Psoas muscle (tissue), 8 donors: ENCODE data around the gene DNAJB8. TPM values are rescaled to one million over a fixed set of nuclear protein-coding genes. Genes with fewer than 3 reads are reported as not detected.

Experiments
- ATAC-seq, 4 donors: fragments of 200-7000 bp; cut with Tn5 transposase; one replicate each; pipeline ENCODE4 v1.9.1; 2020; ENCODE audit warnings: moderate library complexity in 3 of 4, mild to moderate bottlenecking in 2 of 4
- DNase-seq, 2 donors: peaks; one replicate each; pipeline ENCODE4 v3.0.0-alpha.2; 2020
- H3K27ac ChIP-seq: fragments of 200-600 bp; one replicate; pipeline ENCODE4 v1.8.0; 2022
- H3K27me3 ChIP-seq, 3 donors: fragments of 200-600 bp in 1 of 3; one replicate each; pipeline versions ENCODE4 v1.6.1 to v1.8.0; 2013 to 2022; ENCODE audit warnings: low read length in 2 of 3, mild to moderate bottlenecking in 2 of 3, moderate library complexity in 1 of 3; ENCODE audit not compliant: insufficient read depth in 3 of 3
- H3K36me3 ChIP-seq, 2 donors: fragments of 200-600 bp in 1 of 2; one replicate each; pipeline versions ENCODE4 v1.6.1 to v1.8.0; 2013 to 2022; ENCODE audit warnings: low read depth in 1 of 2, mild to moderate bottlenecking in 1 of 2, moderate library complexity in 1 of 2; ENCODE audit not compliant: insufficient read depth in 1 of 2
- H3K4me1 ChIP-seq: fragments of 200-600 bp; one replicate; pipeline ENCODE4 v1.8.0; 2022
- H3K4me3 ChIP-seq: fragments of 200-600 bp; one replicate; pipeline ENCODE4 v1.8.0; 2022; ENCODE audit warnings: mild to moderate bottlenecking
- H3K9me3 ChIP-seq: fragments of 200-600 bp; one replicate; pipeline ENCODE4 v1.8.0; 2022
- WGBS, 3 donors: extraction: QIAGEN DNeasy Blood & Tissue Kit; methylation state at CpG; one replicate each; pipeline versions ENCODE4 v1.1.6 to v1.1.7; 2013; 5-methylcytosine and 5-hydroxymethylcytosine counted together
- intact Hi-C, 2 donors: fragments of 100-400 bp; cut with DNase I; formaldehyde crosslinking; loops; one replicate each; pipeline versions ENCODE4 v1.11.0 to v1.14.2; 2022
- polyA plus RNA-seq, 3 donors: library from polyadenylated mRNA; stranded (reverse); fragments of 200-250 nt; gene quantifications; one replicate each; pipeline ENCODE4 v1.2.3, GENCODE V29; 2013
- total RNA-seq, 4 donors: library from RNA; stranded (reverse); fragmentation: NEBNext Ultra II Directional in 2 of 4; extraction: Animal tissue kit (Norgen Biotek cat#: 25700) in 2 of 4; gene quantifications; one replicate each; pipeline versions ENCODE4 v1.2.1 to v1.2.4, GENCODE V29; 2021 to 2023
- TF ChIP-seq, protein P1 (sequence below): fragments of 200-600 bp; IDR thresholded peaks from one replicate; pipeline ENCODE4 v1.8.0; 2022; ENCODE audit warnings: antibody characterized with exemption
- donor health status: healthy with polysubstance abuse.
- donor health status: DM: no; HTN: no; CAD: no; lungs with moderate emphysema.
- donor health status: Bipolar disorder and iron deficiency.
- donor health status: healthy.
- donor health status: DM: yes; HTN: yes; CAD: no.
- donor health status: DM: no; HTN: no; CAD: no.
- donor health status: DM: no; HTN: no; CAD: no.
- donor health status: DM: yes; HTN: yes; CAD: no.

Gene DNAJB8
- total and polyA plus RNA-seq, 7 donors: not detected

DNA sequence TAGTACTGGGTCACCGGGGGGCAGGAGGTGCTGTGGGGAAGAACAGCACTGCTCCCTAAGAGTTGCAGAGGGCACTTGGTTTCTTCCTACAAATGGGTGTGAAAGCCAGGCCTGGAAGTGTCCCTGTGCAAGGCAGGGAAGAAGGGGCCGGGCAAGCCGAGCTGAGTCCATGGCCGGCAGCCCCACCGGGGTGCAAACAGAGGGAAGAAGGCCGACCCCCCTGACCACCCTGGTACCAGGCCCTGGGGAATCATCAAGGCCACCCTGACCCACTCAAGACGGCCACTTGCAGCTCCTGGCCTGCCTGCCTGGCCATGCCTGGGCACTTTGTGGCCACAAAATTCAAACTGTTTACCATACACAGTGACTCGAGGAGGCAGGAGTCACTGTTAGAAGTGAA lies 8.7 kb upstream of the DNAJB8 start:
- H3K27ac ChIP-seq: no peak overlapping the region
- ATAC-seq (no peak), DNase-seq (no peak)
- TF ChIP-seq, protein P1, sequence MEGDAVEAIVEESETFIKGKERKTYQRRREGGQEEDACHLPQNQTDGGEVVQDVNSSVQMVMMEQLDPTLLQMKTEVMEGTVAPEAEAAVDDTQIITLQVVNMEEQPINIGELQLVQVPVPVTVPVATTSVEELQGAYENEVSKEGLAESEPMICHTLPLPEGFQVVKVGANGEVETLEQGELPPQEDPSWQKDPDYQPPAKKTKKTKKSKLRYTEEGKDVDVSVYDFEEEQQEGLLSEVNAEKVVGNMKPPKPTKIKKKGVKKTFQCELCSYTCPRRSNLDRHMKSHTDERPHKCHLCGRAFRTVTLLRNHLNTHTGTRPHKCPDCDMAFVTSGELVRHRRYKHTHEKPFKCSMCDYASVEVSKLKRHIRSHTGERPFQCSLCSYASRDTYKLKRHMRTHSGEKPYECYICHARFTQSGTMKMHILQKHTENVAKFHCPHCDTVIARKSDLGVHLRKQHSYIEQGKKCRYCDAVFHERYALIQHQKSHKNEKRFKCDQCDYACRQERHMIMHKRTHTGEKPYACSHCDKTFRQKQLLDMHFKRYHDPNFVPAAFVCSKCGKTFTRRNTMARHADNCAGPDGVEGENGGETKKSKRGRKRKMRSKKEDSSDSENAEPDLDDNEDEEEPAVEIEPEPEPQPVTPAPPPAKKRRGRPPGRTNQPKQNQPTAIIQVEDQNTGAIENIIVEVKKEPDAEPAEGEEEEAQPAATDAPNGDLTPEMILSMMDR: no peak
- no peaks in the 10 kb centered on the region for H3K36me3 ChIP-seq
- H3K27me3 ChIP-seq: peaks cover 0 to 25% (median 6%) of the 10 kb centered on the region in 3 donors
- intact Hi-C loops: no loop called here
- no peak overlapping the region for H3K4me3 ChIP-seq
- no peaks in the 10 kb centered on the region for H3K9me3 ChIP-seq
- WGBS, 3 donors: 74 to 85% (median 83%) methylated on average over 7 to 8 of the region's 8 CpGs
- H3K4me1 ChIP-seq: no peaks in the 10 kb centered on the region

DNA sequence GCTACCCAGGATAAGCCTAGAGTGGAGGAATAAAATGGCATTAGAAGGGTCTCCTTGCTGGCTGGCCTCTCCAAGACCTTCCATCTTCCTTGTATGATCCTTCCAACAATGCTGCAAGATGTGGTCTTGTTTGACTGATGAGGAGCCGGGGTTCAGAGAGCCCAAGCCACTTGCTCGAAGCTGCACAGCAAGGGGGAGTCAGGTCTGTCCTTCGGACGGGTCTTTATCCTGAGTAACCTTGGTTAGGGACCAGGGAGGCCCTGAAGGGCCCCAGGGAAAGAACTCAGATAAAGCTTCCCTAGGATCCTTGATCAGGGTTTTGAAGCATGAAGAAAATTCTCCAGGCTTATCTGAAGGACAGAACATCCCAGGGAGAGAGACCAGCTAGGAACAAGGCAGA lies 7.0 kb upstream of the DNAJB8 start:
- 50 to 77% (median 67%) methylated on average over 3 to 4 of the region's 4 CpGs for WGBS, 3 donors
- TF ChIP-seq, protein P1: no peak
- ATAC-seq (no peak), DNase-seq (no peak)
- H3K4me1 ChIP-seq: no peaks in the 10 kb centered on the region
- H3K36me3 ChIP-seq: no peaks in the 10 kb centered on the region
- H3K27me3 ChIP-seq: peaks cover 0 to 16% (median 0%) of the 10 kb centered on the region in 3 donors
- no peak overlapping the region for H3K4me3 ChIP-seq
- no peaks in the 10 kb centered on the region for H3K9me3 ChIP-seq
- no peak overlapping the region for H3K27ac ChIP-seq
- intact Hi-C loops: no loop called here

- no peaks in the 10 kb centered on the region for H3K36me3 ChIP-seq
- no peak overlapping the region for H3K27ac ChIP-seq
- TF ChIP-seq, protein P1: no peak
- peaks cover 0 to 11% (median 0%) of the 10 kb centered on the region in 3 donors for H3K27me3 ChIP-seq
- WGBS, 3 donors: 27 to 36% (median 27%) methylated on average over 6 of the region's 6 CpGs
- intact Hi-C loops: no loop called here
- H3K4me1 ChIP-seq: no peaks in the 10 kb centered on the region
- H3K9me3 ChIP-seq: no peaks in the 10 kb centered on the region
- no peak overlapping the region for H3K4me3 ChIP-seq
- ATAC-seq (no peak), DNase-seq (no peak)
These were observed 6.5 kb upstream of the DNAJB8 start for GRCh38 chr3:128473180-128473519.

DNA sequence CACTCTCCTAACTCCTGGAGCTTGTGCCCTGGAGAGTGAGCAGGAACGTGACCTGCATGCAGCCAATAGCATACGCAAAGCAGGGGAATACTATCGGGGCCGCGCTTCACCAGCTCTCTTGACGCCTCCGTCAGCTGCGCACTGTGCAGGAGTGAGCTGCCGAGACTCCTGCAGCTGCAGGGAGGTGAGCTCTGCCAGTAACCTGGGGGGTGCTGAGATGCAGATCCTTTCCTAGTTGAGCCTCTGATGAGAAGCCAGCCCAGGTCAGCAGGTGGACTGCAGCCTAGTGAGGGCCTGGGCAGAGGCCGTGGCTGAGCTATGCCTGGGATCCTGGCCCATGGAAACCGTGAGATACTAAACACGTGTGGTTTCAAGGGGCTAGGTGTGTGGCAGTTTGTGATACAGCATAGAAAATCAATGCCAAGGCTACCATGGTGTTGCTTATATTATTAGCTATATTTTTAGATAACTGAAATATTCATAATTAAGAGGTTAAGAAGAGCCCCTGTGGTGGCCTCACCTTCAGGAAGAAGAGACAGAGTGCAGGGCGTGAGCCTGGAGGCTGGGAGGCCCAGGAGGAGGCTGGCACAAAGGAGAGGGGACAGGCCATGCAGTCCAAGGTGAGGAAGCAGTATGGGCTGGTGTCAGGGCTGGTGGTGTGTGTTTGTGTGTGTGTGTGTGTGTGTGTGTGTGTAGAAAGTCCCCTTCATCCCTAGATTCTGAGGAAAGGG lies 5.9 kb upstream of the DNAJB8 start:
- no peak overlapping the region for H3K27ac ChIP-seq
- no peaks in the 10 kb centered on the region for H3K36me3 ChIP-seq
- no peak for ATAC-seq
- intact Hi-C loops: no loop called here
- peaks cover 0 to 11% (median 0%) of the 10 kb centered on the region in 3 donors for H3K27me3 ChIP-seq
- H3K4me1 ChIP-seq: no peaks in the 10 kb centered on the region
- WGBS, 3 donors: 76 to 82% (median 77%) methylated on average over 13 of the region's 13 CpGs
- TF ChIP-seq, protein P1: no peak
- no peak overlapping the region for H3K4me3 ChIP-seq
- no peak for DNase-seq
- no peaks in the 10 kb centered on the region for H3K9me3 ChIP-seq

GRCh38 chr3:128471720-128472119 lies 5.0 kb upstream of the DNAJB8 start:
- 67 to 77% (median 72%) methylated on average over 3 of the region's 3 CpGs for WGBS, 3 donors
- intact Hi-C loops: no loop called here
- H3K4me3 ChIP-seq: no peak overlapping the region
- peaks cover 0 to 11% (median 0%) of the 10 kb centered on the region in 3 donors for H3K27me3 ChIP-seq
- H3K36me3 ChIP-seq: no peaks in the 10 kb centered on the region
- ATAC-seq: no peak
- no peaks in the 10 kb centered on the region for H3K4me1 ChIP-seq
- DNase-seq: no peak
- TF ChIP-seq, protein P1: no peak
- H3K9me3 ChIP-seq: no peaks in the 10 kb centered on the region
- H3K27ac ChIP-seq: no peak overlapping the region
